HepG2 (cell line): ENCODE measurements around the gene SAMD8. TPM values are rescaled to one million over a fixed set of nuclear protein-coding genes. Genes with fewer than 3 reads are reported as not detected.

ENCODE experiments used
- EP300 ChIP-seq, 3 experiments: sonication (generic) in 1 of 3; formaldehyde crosslinking in 1 of 3; IDR thresholded peaks; 2 replicates each; pipeline versions ENCODE4 v1.5.1 to v1.6.1; 2011 to 2020; ENCODE audit warnings: low read depth in 2 of 3, low read length in 2 of 3, borderline replicate concordance in 1 of 3, improper control_type of control experiment in 1 of 3, mild to moderate bottlenecking in 1 of 3, missing genetic modification reagents in 1 of 3, moderate library complexity in 1 of 3
- ETV6 ChIP-seq: sonication (generic); formaldehyde crosslinking; conservative IDR thresholded peaks from 2 replicates; pipeline ENCODE4 v1.4.0; 2020; ENCODE audit warnings: missing genetic modification reagents
- FOXA1 ChIP-seq, 2 experiments: fragments of 450-650 bp in 1 of 2; sonication (generic) in 1 of 2; formaldehyde crosslinking in 1 of 2; IDR thresholded peaks; 2 replicates each; pipeline versions ENCODE4 v1.4.0 to v1.6.1; 2016 to 2020; ENCODE audit warnings: missing genetic modification reagents in 1 of 2
- JDP2 ChIP-seq: sonication (generic); formaldehyde crosslinking; IDR thresholded peaks from 2 replicates; pipeline ENCODE4 v1.8.1; 2022; ENCODE audit warnings: missing genetic modification reagents, borderline replicate concordance
- KAT2B ChIP-seq: fragments of 150-350 bp; IDR thresholded peaks from 2 replicates; pipeline ENCODE4 v1.6.1; 2014; ENCODE audit warnings: low read depth, low read length, borderline replicate concordance
- KDM4B ChIP-seq: sonication (generic); formaldehyde crosslinking; IDR thresholded peaks from 2 replicates; pipeline ENCODE4 v1.4.0; 2020; ENCODE audit warnings: missing genetic modification reagents
- KLF9 ChIP-seq: IDR thresholded peaks from 2 replicates; pipeline ENCODE4 v1.6.1; 2016; ENCODE audit warnings: low read depth
- MYC ChIP-seq: sonication (generic); formaldehyde crosslinking; IDR thresholded peaks from 2 replicates; pipeline ENCODE4 v1.9.0; 2021; ENCODE audit warnings: missing genetic modification reagents, borderline replicate concordance
- NAIF1 ChIP-seq: sonication (generic); formaldehyde crosslinking; IDR thresholded peaks from 2 replicates; pipeline ENCODE4 v1.5.0; 2020; ENCODE audit warnings: mild to moderate bottlenecking, missing genetic modification reagents, borderline replicate concordance
- RAD51 ChIP-seq: fragments of 450-650 bp; IDR thresholded peaks from 2 replicates; pipeline ENCODE4 v1.6.1; 2016; ENCODE audit warnings: borderline replicate concordance
- THAP11 ChIP-seq: IDR thresholded peaks from 2 replicates; pipeline ENCODE4 v1.6.1; 2016; ENCODE audit warnings: missing biosample characterization, missing genetic modification reagents
- ZKSCAN8 ChIP-seq: IDR thresholded peaks from 2 replicates; pipeline ENCODE4 v1.6.1; 2016; ENCODE audit warnings: borderline replicate concordance, missing genetic modification reagents, missing compliant biosample characterization
- ZNF33B ChIP-seq: sonication (generic); formaldehyde crosslinking; IDR thresholded peaks from 2 replicates; pipeline ENCODE4 v1.5.1; 2020; ENCODE audit warnings: mild to moderate bottlenecking, missing genetic modification reagents
- ZNF605 ChIP-seq: sonication (generic); formaldehyde crosslinking; IDR thresholded peaks from 2 replicates; pipeline ENCODE4 v1.8.0; 2022; ENCODE audit warnings: mild to moderate bottlenecking, missing genetic modification reagents
- ZNF737 ChIP-seq: sonication (generic); formaldehyde crosslinking; IDR thresholded peaks from 2 replicates; pipeline ENCODE4 v1.5.0; 2020; ENCODE audit warnings: missing genetic modification reagents, mild to moderate bottlenecking, borderline replicate concordance
- polyA plus RNA-seq, 8 experiments: library from polyadenylated mRNA; depleted of rRNA in 3 of 8; stranded (reverse) in 7 of 8; unstranded in 1 of 8; fragments of >200 nt; fragmentation: Illumina TruSeq in 4 of 8; extraction: Trizol in 4 of 8; gene quantifications; 2 replicates each; pipeline versions ENCODE4 v1.2.1 to v1.2.3, GENCODE V29; 2011 to 2016; ENCODE audit warnings: low read depth in 4 of 8, missing spikeins in 1 of 8, mixed read lengths in 1 of 8; ENCODE audit not compliant: insufficient read depth in 1 of 8
- total RNA-seq, 5 experiments: library from RNA; depleted of rRNA; stranded (reverse); fragments of >200 nt; fragmentation: Illumina TruSeq; extraction: Trizol; gene quantifications; 2 replicates each; pipeline ENCODE4 v1.2.3, GENCODE V29; 2016; ENCODE audit warnings: low read depth in 1 of 5
- TF ChIP-seq, protein P1 (sequence below): IDR thresholded peaks from 2 replicates; pipeline ENCODE4 v1.6.1; 2012; ENCODE audit warnings: low read depth, low read length, improper control_type of control experiment
- TF ChIP-seq, protein P2 (sequence below): sonication (generic); formaldehyde crosslinking; IDR thresholded peaks from 2 replicates; pipeline ENCODE4 v1.5.1; 2020; ENCODE audit warnings: missing genetic modification reagents, mild to moderate bottlenecking, borderline replicate concordance
- TF ChIP-seq, protein P3 (sequence below): sonication (generic); formaldehyde crosslinking; IDR thresholded peaks from 2 replicates; pipeline ENCODE4 v1.4.0; 2020; ENCODE audit warnings: missing genetic modification reagents, borderline replicate concordance
- TF ChIP-seq, protein P4 (sequence below): sonication (generic); formaldehyde crosslinking; IDR thresholded peaks from 2 replicates; pipeline ENCODE4 v1.8.0; 2022; ENCODE audit warnings: mild to moderate bottlenecking, missing genetic modification reagents; ENCODE audit not compliant: insufficient replicate concordance
- TF ChIP-seq, protein P5 (sequence below): sonication (generic); formaldehyde crosslinking; IDR thresholded peaks from 2 replicates; pipeline ENCODE4 v1.4.0; 2020; ENCODE audit warnings: mild to moderate bottlenecking, missing genetic modification reagents

Gene SAMD8
- total and polyA plus RNA-seq, 2 of the 13 experiments (the other 11 are each of a cell fraction or from before 2014, with no cell fraction given), result 10.4 to 13.2 TPM

DNA sequence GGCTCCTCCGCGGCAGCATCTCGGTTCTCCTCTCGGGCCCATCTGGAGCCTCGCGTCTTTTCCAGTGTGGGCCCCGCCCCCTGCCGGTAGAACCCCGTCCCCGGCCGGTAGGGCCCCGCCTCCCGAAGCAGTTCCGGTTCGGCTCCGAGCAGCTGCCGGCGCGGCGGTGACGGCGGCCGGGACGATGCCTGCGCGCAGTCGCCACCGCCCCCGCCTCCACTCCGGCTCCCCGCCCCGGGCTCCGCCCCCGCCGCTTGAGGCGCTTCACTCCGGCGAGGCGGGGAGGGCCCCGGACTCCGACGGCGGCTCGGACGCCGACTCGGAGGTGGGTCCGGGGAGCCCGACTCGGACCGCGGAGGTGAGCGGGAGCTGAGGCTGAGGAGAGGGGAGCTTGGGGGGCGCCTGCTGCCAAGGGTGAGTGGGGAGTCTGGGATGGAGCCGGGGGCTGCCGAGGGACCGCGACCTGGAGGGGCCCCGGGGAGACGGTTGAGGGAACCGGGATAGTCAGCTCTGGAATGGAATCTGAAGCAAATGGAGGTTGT, at the start of gene SAMD8 (continued):
- TF ChIP-seq, protein P1, sequence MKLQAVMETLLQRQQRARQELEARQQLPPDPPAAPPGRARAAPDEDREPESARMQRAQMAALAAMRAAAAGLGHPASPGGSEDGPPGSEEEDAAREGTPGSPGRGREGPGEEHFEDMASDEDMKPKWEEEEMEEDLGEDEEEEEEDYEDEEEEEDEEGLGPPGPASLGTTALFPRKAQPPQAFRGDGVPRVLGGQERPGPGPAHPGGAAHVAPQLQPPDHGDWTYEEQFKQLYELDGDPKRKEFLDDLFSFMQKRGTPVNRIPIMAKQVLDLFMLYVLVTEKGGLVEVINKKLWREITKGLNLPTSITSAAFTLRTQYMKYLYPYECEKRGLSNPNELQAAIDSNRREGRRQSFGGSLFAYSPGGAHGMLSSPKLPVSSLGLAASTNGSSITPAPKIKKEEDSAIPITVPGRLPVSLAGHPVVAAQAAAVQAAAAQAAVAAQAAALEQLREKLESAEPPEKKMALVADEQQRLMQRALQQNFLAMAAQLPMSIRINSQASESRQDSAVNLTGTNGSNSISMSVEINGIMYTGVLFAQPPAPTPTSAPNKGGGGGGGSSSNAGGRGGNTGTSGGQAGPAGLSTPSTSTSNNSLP, result no peak
- TF ChIP-seq KLF9 (CRISPR knock-in tag) (no peak), FOXA1 (IDR thresholded peaks at IDR 0.05) (no peak), FOXA1 (CRISPR knock-in tag; IDR thresholded peaks at IDR 0.05) (no peak), THAP11 (CRISPR knock-in tag) (peak; percentile 77), JDP2 (CRISPR knock-in tag) (no peak), ETV6 (CRISPR knock-in tag) (no peak), ZNF737 (CRISPR knock-in tag) (no peak), ZKSCAN8 (CRISPR knock-in tag) (no peak), KAT2B (no peak), EP300 (IDR thresholded peaks at IDR 0.05; ENCODE audit: low read depth in 2 of 2, low read length in 2 of 2) (no peak), EP300 (CRISPR knock-in tag; IDR thresholded peaks at IDR 0.05; ENCODE audit: borderline replicate concordance) (no peak), RAD51 (no peak), MYC (no peak), ZNF33B (CRISPR knock-in tag) (no peak), KDM4B (no peak), ZNF605 (CRISPR knock-in tag) (0 out of 2 replicates have a peak, but pooled peaks have one; percentile 12), NAIF1 (CRISPR knock-in tag) (no peak)
- TF ChIP-seq, protein P2, sequence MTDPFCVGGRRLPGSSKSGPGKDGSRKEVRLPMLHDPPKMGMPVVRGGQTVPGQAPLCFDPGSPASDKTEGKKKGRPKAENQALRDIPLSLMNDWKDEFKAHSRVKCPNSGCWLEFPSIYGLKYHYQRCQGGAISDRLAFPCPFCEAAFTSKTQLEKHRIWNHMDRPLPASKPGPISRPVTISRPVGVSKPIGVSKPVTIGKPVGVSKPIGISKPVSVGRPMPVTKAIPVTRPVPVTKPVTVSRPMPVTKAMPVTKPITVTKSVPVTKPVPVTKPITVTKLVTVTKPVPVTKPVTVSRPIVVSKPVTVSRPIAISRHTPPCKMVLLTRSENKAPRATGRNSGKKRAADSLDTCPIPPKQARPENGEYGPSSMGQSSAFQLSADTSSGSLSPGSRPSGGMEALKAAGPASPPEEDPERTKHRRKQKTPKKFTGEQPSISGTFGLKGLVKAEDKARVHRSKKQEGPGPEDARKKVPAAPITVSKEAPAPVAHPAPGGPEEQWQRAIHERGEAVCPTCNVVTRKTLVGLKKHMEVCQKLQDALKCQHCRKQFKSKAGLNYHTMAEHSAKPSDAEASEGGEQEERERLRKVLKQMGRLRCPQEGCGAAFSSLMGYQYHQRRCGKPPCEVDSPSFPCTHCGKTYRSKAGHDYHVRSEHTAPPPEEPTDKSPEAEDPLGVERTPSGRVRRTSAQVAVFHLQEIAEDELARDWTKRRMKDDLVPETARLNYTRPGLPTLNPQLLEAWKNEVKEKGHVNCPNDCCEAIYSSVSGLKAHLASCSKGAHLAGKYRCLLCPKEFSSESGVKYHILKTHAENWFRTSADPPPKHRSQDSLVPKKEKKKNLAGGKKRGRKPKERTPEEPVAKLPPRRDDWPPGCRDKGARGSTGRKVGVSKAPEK, result no peak
- TF ChIP-seq, protein P3, sequence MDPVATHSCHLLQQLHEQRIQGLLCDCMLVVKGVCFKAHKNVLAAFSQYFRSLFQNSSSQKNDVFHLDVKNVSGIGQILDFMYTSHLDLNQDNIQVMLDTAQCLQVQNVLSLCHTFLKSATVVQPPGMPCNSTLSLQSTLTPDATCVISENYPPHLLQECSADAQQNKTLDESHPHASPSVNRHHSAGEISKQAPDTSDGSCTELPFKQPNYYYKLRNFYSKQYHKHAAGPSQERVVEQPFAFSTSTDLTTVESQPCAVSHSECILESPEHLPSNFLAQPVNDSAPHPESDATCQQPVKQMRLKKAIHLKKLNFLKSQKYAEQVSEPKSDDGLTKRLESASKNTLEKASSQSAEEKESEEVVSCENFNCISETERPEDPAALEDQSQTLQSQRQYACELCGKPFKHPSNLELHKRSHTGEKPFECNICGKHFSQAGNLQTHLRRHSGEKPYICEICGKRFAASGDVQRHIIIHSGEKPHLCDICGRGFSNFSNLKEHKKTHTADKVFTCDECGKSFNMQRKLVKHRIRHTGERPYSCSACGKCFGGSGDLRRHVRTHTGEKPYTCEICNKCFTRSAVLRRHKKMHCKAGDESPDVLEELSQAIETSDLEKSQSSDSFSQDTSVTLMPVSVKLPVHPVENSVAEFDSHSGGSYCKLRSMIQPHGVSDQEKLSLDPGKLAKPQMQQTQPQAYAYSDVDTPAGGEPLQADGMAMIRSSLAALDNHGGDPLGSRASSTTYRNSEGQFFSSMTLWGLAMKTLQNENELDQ (CRISPR knock-in tag), result no peak
- TF ChIP-seq, protein P4, sequence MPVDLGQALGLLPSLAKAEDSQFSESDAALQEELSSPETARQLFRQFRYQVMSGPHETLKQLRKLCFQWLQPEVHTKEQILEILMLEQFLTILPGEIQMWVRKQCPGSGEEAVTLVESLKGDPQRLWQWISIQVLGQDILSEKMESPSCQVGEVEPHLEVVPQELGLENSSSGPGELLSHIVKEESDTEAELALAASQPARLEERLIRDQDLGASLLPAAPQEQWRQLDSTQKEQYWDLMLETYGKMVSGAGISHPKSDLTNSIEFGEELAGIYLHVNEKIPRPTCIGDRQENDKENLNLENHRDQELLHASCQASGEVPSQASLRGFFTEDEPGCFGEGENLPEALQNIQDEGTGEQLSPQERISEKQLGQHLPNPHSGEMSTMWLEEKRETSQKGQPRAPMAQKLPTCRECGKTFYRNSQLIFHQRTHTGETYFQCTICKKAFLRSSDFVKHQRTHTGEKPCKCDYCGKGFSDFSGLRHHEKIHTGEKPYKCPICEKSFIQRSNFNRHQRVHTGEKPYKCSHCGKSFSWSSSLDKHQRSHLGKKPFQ, result no peak
- TF ChIP-seq, protein P5, sequence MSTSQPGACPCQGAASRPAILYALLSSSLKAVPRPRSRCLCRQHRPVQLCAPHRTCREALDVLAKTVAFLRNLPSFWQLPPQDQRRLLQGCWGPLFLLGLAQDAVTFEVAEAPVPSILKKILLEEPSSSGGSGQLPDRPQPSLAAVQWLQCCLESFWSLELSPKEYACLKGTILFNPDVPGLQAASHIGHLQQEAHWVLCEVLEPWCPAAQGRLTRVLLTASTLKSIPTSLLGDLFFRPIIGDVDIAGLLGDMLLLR (CRISPR knock-in tag), result no peak; the same call in 1 of the 2 replicates
